ENCODE measurements around the gene IHH.

Gene IHH

GRCh38 chr2:219041252-219041651 lies 19.5 kb downstream of the IHH start, which contains the start of gene CFAP65:
TSS of gene CFAP65 (minus strand) at chr2:219041516. CDS start at chr2:219039048, 2,468 bp downstream.
- DNase-seq (ENCODE audit: low read depth in 2 of 2): no peak

DNA sequence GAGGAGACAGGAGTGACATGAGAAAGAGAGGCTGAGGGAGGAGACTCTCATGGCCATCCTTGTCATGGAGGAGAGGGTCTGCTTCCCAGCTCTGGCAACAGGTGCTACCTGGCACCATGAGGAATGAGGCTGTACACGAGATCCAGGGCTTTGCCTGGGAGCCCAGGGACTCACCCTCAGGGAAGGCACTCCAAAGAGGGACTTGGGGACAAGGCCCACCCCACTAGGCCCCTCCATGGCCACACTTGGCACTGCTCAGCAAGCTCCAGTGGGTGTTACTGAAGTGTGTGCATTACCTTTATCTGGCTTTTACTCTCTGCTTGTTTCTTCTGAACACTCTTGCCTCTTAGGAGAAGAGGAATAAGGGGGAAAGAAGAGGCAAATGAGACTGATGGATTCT lies 22.1 kb downstream of the IHH start:
- no peak for DNase-seq (ENCODE audit: low read depth in 2 of 2)

DNA sequence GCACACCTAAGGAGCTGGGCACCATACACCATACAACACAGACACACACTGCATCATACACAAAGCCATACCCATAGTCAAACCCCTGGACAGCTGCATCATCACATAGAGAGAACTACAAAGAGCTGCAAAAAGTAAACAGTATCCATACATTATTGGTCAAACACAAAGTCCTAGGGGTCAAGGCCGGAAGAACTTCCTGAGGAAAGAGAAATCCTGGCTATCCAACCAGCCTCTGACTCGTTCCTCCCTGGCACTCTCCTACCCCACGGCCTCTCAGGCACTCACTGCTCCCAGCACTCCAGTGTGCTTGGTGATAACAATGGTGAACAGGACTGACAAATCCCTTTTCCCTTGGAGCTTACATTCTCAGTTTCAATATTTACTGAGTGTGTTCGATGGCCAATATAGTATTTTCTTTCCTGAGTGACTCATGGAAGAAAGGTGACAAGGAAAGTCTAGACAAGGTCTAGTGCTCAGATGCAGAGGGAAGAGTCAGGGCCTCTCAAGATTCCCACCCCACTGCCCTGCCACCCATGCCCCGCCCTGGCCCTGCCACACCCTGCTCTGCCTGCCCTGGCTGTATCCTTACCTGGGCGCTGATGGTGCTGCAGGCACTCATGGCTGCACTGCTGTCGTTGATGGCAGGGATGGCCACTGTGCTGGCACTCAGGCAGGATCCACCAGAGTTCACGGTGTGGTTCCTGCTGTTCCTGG lies 22.8 kb downstream of the IHH start:
- no peak for DNase-seq (ENCODE audit: low read depth in 2 of 2)

GRCh38 chr2:219035942-219036341 lies 24.8 kb downstream of the IHH start:
- DNase-seq (ENCODE audit: low read depth in 2 of 2): no peak

DNA sequence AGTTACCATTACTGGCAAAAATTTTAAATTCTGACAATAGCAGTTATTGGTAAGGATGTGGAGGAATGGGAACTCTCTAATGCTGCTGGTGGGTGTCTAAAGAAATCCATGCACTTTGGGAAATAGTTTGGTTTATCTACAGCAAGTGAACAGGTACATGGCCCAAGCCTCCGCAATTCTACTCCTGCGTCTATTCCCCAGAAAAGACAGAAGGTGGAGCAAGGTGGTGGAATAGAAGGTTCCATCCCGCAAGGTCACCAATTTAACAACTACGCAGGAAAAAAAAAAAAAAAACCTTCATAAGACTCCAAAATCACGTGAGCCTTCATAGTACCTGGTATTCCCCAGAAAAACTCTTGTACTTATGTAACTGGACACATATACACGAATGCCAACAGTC lies 25.9 kb downstream of the IHH start:
- DNase-seq (ENCODE audit: low read depth in 2 of 2): no peak

GRCh38 chr2:219032051-219032745 lies 28.5 kb downstream of the IHH start:
- no peak for DNase-seq (ENCODE audit: low read depth in 2 of 2)

GRCh38 chr2:219031005-219031738 lies 29.5 kb downstream of the IHH start:
- DNase-seq (ENCODE audit: low read depth in 2 of 2): no peak

DNA sequence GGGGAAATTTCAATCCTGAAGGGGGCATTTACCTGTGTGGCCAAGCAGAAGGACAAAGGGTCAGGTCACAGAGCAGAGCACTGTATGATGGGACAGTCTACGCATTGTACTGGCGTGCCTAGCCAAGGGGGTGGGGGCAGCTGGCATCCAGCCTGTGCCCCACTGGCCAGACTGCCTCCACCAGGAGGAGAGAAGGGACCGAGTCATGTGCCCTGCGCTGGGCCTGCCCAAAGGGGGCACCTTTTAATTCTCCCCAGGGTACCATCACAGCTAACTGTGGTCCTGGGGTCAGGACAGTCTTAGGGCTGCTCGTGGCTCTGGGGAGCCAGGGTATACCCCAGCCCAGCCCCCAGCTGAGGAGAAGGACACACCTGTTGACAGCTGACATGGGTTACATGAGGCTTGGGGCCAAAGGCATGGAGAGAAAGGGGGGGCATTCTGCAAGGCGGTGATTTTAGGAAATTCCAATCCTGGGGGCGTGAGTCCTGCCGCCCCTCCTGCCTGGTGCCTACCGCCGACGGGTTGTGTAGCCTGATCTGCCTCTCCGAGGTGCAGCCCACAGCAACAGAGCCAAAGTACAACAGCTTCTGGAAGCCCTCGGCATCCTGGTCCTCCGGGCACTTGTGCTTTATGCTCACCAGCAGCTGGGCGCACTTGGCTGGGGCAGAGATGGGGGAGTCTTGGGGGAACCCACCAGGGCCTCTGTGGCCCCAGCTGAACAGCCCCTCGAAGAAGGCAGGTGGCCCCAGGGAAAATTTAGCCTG lies 30.4 kb downstream of the IHH start:
- DNase-seq (ENCODE audit: low read depth in 2 of 2): no peak

- DNase-seq (ENCODE audit: low read depth in 2 of 2): peak; percentile 53
These were observed 30.9 kb downstream of the IHH start for GRCh38 chr2:219029829-219030165.

GRCh38 chr2:219028996-219029828 lies 31.5 kb downstream of the IHH start:
- DNase-seq (ENCODE audit: low read depth in 2 of 2): no peak

DNA sequence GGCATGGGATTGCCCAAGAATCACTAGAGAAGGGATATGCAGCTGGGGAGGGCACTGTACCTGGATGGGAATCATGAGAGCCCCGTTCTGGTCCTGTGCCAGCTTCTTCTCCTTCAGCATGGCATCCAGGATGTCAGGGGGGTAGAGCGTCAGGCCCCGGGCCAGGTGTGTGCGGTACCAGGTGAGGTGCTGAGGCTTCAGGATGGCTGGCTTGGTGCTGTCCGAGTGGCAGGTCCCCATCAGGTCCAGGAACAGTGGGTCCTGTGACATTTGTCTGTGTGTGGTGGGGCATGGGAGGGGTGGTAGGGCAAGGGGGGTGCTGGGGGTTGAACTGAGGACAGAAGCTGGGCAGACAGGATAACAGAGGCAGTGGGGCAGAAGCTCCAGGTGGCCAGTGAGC lies 32.6 kb downstream of the IHH start:
- DNase-seq (ENCODE audit: low read depth in 2 of 2): no peak

- DNase-seq (ENCODE audit: low read depth in 2 of 2): no peak
These were observed 33.1 kb downstream of the IHH start for GRCh38 chr2:219027511-219028055.

GRCh38 chr2:219026946-219027345 lies 33.8 kb downstream of the IHH start:
- no peak for DNase-seq (ENCODE audit: low read depth in 2 of 2)

- DNase-seq (ENCODE audit: low read depth in 2 of 2): no peak
These were observed 34.8 kb downstream of the IHH start for GRCh38 chr2:219025637-219026585.

- no peak for DNase-seq (ENCODE audit: low read depth in 2 of 2)
These were observed 36.7 kb downstream of the IHH start for GRCh38 chr2:219024059-219024458.

GRCh38 chr2:219023045-219023605 lies 37.6 kb downstream of the IHH start:
- DNase-seq (ENCODE audit: low read depth in 2 of 2): no peak

- no peak for DNase-seq (ENCODE audit: low read depth in 2 of 2)
These were observed 38.1 kb downstream of the IHH start for GRCh38 chr2:219022616-219023015.

- DNase-seq (ENCODE audit: low read depth in 2 of 2): no peak
These were observed 38.7 kb downstream of the IHH start for GRCh38 chr2:219022041-219022440.

DNA sequence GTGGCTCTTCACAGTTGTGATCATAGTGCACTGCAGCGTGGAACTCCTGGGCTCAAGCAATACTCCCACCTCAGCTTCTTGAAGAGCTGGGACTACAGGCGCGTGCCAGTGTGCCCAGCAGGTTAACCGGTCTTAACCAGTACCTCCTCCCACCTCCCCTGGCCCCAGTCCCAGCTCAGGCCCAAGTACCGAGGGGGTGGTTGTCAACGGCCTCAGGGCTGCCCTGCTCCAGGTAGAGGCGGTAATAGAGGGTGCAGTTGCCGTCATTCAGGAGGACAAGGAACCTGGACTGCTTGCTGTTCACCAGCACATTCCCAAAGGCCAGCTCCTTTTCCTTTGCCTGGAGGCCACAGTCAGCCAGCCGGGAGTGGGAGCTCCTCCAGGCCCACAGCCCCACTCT lies 39.1 kb downstream of the IHH start:
- no peak for DNase-seq (ENCODE audit: low read depth in 2 of 2)

Measured in activated CD8-positive, alpha-beta memory T cell treated with anti-CD3 and anti-CD28 coated beads for 4 hours (primary cell).